Astrocyte (in vitro differentiated cells and primary cell): Measurements from ENCODE around the gene SMTNL1. TPM values are rescaled to one million over a fixed set of nuclear protein-coding genes. Genes with fewer than 3 reads are reported as not detected.

ENCODE experiments used
- DNase-seq: peaks from one replicate; pipeline ENCODE4 v3.0.0-alpha.2; 2010; ENCODE audit warnings: low read depth
- FAIRE-seq: peaks from 2 replicates; lab custom pipeline; 2011; peaks lifted over from hg19 to GRCh38; lab: Jason Lieb, UNC
- H2AFZ ChIP-seq: 2 replicates; pipeline ENCODE4 v1.6.0; 2012; ENCODE audit warnings: low read depth, low read length, inconsistent platforms
- H3K27ac ChIP-seq: 2 replicates; pipeline ENCODE4 v1.5.1; 2011; ENCODE audit warnings: low read depth, low read length, inconsistent platforms
- H3K27me3 ChIP-seq: 2 replicates; pipeline ENCODE4 v1.6.0; 2011; ENCODE audit warnings: low read length, inconsistent platforms; ENCODE audit not compliant: insufficient read depth
- H3K36me3 ChIP-seq: 2 replicates; pipeline ENCODE4 v1.5.1; 2011; ENCODE audit warnings: low read length, inconsistent platforms; ENCODE audit not compliant: insufficient read depth
- H3K4me1 ChIP-seq: 2 replicates; pipeline ENCODE4 v1.5.1; 2011; ENCODE audit warnings: low read length, inconsistent platforms; ENCODE audit not compliant: insufficient read depth
- H3K4me2 ChIP-seq: 2 replicates; pipeline ENCODE4 v1.6.0; 2012; ENCODE audit warnings: low read length, inconsistent platforms
- H3K4me3 ChIP-seq: 2 replicates; pipeline ENCODE4 v1.5.1; 2011; ENCODE audit warnings: low read depth, mild to moderate bottlenecking, low read length, inconsistent platforms; ENCODE audit not compliant: insufficient read depth
- H3K79me2 ChIP-seq: 2 replicates; pipeline ENCODE4 v1.6.0; 2012; ENCODE audit warnings: mild to moderate bottlenecking, low read length, inconsistent platforms; ENCODE audit not compliant: insufficient read depth
- H3K9ac ChIP-seq: 2 replicates; pipeline ENCODE4 v1.6.0; 2012; ENCODE audit warnings: mild to moderate bottlenecking, low read length, inconsistent platforms
- H3K9me3 ChIP-seq: 2 replicates; pipeline ENCODE4 v1.5.1; 2012; ENCODE audit warnings: low read depth, mild to moderate bottlenecking, low read length, inconsistent platforms; ENCODE audit not compliant: insufficient read depth
- H4K20me1 ChIP-seq: 2 replicates; pipeline ENCODE4 v1.6.0; 2012; ENCODE audit warnings: low read length, inconsistent platforms; ENCODE audit not compliant: insufficient read depth
- H3K27ac Mint-ChIP-seq: one replicate; pipeline ENCODE4 v1.8.0; 2021; ENCODE audit warnings: mild to moderate bottlenecking, mixed read lengths; ENCODE audit not compliant: unreplicated experiment
- H3K27me3 Mint-ChIP-seq: one replicate; pipeline ENCODE4 v1.8.0; 2021; ENCODE audit warnings: low read depth, mixed read lengths; ENCODE audit not compliant: unreplicated experiment
- H3K36me3 Mint-ChIP-seq: one replicate; pipeline ENCODE4 v1.8.0; 2021; ENCODE audit warnings: low read depth, mixed read lengths; ENCODE audit not compliant: unreplicated experiment
- H3K4me1 Mint-ChIP-seq: one replicate; pipeline ENCODE4 v1.8.0; 2021; ENCODE audit warnings: low read depth, mixed read lengths; ENCODE audit not compliant: unreplicated experiment
- H3K4me3 Mint-ChIP-seq: one replicate; pipeline ENCODE4 v1.8.0; 2021; ENCODE audit warnings: mild to moderate bottlenecking, moderate library complexity, mixed read lengths; ENCODE audit not compliant: unreplicated experiment
- H3K9me3 Mint-ChIP-seq: one replicate; pipeline ENCODE4 v1.8.0; 2021; ENCODE audit warnings: mild to moderate bottlenecking, mixed read lengths; ENCODE audit not compliant: unreplicated experiment
- EZH2 ChIP-seq: IDR thresholded peaks from 2 replicates; pipeline ENCODE4 v1.6.1; 2012; ENCODE audit warnings: mild to moderate bottlenecking, low read length, inconsistent platforms; ENCODE audit not compliant: insufficient read depth
- total RNA-seq: library from RNA; stranded (reverse); gene quantifications from 2 replicates; pipeline ENCODE4 v1.2.1, GENCODE V29; 2021
- TF ChIP-seq, protein P1 (sequence below): IDR thresholded peaks from 2 replicates; pipeline ENCODE4 v1.5.1; 2011; ENCODE audit warnings: low read depth, mild to moderate bottlenecking, inconsistent platforms, low read length, moderate library complexity; ENCODE audit not compliant: insufficient read depth

Gene SMTNL1
- total RNA-seq, 1 donor from 2014 or later = not detected

DNA sequence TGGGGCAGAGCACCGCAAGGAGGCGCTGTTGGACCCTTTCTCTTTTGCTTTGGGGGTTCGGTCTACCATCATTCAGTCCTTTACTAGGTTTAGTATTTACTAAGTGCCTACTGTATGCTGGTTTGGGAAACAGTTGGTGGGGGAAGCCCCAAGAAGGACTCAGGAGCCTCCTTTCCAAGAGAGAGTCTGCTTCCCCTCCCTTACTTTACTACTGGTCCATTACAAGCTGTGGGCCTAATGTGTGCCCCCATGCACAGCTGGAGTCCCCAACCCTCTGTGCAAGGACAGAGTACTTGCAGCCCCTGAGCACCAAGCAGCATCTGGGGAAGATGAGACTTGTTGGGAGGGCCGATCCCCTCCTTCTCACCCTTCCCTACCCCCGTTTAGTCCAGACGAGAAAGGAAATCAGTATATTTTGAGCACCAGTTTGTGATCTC is 31.0 kb downstream of the SMTNL1 start:
- Histone ChIP-seq H3K27ac (no peak overlapping the region), H3K9ac (peak overlapping the region; percentile 78)
- no peak for TF ChIP-seq EZH2
- TF ChIP-seq, protein P1, sequence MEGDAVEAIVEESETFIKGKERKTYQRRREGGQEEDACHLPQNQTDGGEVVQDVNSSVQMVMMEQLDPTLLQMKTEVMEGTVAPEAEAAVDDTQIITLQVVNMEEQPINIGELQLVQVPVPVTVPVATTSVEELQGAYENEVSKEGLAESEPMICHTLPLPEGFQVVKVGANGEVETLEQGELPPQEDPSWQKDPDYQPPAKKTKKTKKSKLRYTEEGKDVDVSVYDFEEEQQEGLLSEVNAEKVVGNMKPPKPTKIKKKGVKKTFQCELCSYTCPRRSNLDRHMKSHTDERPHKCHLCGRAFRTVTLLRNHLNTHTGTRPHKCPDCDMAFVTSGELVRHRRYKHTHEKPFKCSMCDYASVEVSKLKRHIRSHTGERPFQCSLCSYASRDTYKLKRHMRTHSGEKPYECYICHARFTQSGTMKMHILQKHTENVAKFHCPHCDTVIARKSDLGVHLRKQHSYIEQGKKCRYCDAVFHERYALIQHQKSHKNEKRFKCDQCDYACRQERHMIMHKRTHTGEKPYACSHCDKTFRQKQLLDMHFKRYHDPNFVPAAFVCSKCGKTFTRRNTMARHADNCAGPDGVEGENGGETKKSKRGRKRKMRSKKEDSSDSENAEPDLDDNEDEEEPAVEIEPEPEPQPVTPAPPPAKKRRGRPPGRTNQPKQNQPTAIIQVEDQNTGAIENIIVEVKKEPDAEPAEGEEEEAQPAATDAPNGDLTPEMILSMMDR = peak; percentile 84

DNA sequence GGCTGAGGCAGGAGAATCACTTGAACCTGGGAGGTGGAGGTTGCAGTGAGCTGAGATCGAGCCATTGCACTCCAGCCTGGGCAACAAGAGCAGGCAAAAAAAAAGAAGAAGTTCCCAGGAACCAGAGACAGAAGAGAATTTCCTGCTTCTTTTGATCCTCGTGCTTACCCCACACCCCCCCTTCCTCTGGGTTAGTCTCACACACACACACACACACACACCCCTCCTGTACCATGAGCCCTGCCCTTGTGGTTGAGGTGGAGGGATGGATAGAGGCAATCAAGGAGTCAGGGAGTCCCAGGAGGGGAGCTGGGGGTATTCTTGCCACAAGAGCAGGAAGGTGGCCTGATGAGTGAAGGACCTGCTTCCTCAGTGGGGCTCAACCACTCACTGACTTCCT is 34.2 kb downstream of the SMTNL1 start:
- H4K20me1 ChIP-seq = no peaks in the 10 kb centered on the region
- H3K27me3 ChIP-seq = peaks cover 5% of the 10 kb centered on the region
- FAIRE-seq (no peak), DNase-seq (no peak)
- no peak overlapping the region for H2AFZ ChIP-seq
- Mint-ChIP-seq H3K9me3 (peaks cover 1% of the 10 kb centered on the region), H3K27me3 (peaks cover 12% of the 10 kb centered on the region), H3K36me3 (no peaks in the 10 kb centered on the region), H3K4me1 (peaks cover 12% of the 10 kb centered on the region), H3K27ac (no peak overlapping the region), H3K4me3 (no peak overlapping the region)
- no peak overlapping the region for H3K4me3 ChIP-seq
- no peaks in the 10 kb centered on the region for H3K79me2 ChIP-seq
- H3K9me3 ChIP-seq = no peaks in the 10 kb centered on the region
- no peak overlapping the region for H3K27ac ChIP-seq
- peaks cover 9% of the 10 kb centered on the region for H3K4me1 ChIP-seq
- TF ChIP-seq, protein P1 = no peak
- TF ChIP-seq EZH2 = no peak
- no peaks in the 10 kb centered on the region for H3K36me3 ChIP-seq
- H3K9ac ChIP-seq = no peak overlapping the region
- H3K4me2 ChIP-seq = no peak overlapping the region

More for the DNA sequence above, 31.0 kb downstream of the SMTNL1 start:
- Mint-ChIP-seq H3K4me1 (peaks cover 20% of the 10 kb centered on the region), H3K9me3 (peaks cover 1% of the 10 kb centered on the region), H3K27me3 (no peaks in the 10 kb centered on the region), H3K27ac (peak overlapping the region; percentile 72), H3K4me3 (peak overlapping the region; percentile 94), H3K36me3 (peaks cover 6% of the 10 kb centered on the region)
- Histone ChIP-seq H3K4me3 (peak overlapping the region; percentile 67), H4K20me1 (no peaks in the 10 kb centered on the region), H3K36me3 (no peaks in the 10 kb centered on the region), H3K27me3 (no peaks in the 10 kb centered on the region), H3K9me3 (no peaks in the 10 kb centered on the region), H3K4me1 (peaks cover 9% of the 10 kb centered on the region), H3K4me2 (peak overlapping the region; percentile 88), H3K79me2 (no peaks in the 10 kb centered on the region), H2AFZ (peak overlapping the region; percentile 96)
- FAIRE-seq (no peak), DNase-seq (peak; percentile 27)

GRCh38 chr11:57574061-57574460 is 36.7 kb downstream of the SMTNL1 start:
- Histone ChIP-seq H4K20me1 (no peaks in the 10 kb centered on the region), H3K9me3 (no peaks in the 10 kb centered on the region), H3K27me3 (peaks cover 9% of the 10 kb centered on the region), H2AFZ (no peak overlapping the region), H3K27ac (no peak overlapping the region), H3K9ac (no peak overlapping the region), H3K36me3 (no peaks in the 10 kb centered on the region), H3K4me1 (no peaks in the 10 kb centered on the region), H3K4me3 (no peak overlapping the region), H3K79me2 (no peaks in the 10 kb centered on the region), H3K4me2 (no peak overlapping the region)
- Mint-ChIP-seq H3K27ac (no peak overlapping the region), H3K27me3 (peaks cover 15% of the 10 kb centered on the region), H3K9me3 (no peaks in the 10 kb centered on the region), H3K4me1 (peaks cover 4% of the 10 kb centered on the region), H3K4me3 (no peak overlapping the region), H3K36me3 (no peaks in the 10 kb centered on the region)
- FAIRE-seq = no peak
- TF ChIP-seq, protein P1 = no peak
- TF ChIP-seq EZH2 = no peak
- no peak for DNase-seq
